Stimulated activated CD8-positive, alpha-beta memory T cell treated with anti-CD3 and anti-CD28 coated beads, Interleukin-15, amount 100 ng/mL, for 48 hours (primary cell): ENCODE measurements around the gene MEGF10.

Source experiments
- DNase-seq, 2 donors: peaks; one replicate each; pipeline ENCODE4 v3.0.0-alpha.2; 2020; ENCODE audit warnings: low read depth in 2 of 2

The MEGF10 gene

GRCh38 chr5:127409921-127410675, 119.5 kb downstream of the MEGF10 start:
- no peak for DNase-seq

- no peak for DNase-seq
These were observed 120.4 kb downstream of the MEGF10 start for GRCh38 chr5:127410959-127411358.

GRCh38 chr5:127411381-127411780, 120.8 kb downstream of the MEGF10 start:
- DNase-seq = no peak

- DNase-seq = no peak
These were observed 122.1 kb downstream of the MEGF10 start for GRCh38 chr5:127412698-127413097.

GRCh38 chr5:127415034-127415433, 124.4 kb downstream of the MEGF10 start:
- DNase-seq = no peak

GRCh38 chr5:127416906-127417305, 126.3 kb downstream of the MEGF10 start:
- DNase-seq = no peak

- DNase-seq = no peak
These were observed 126.9 kb downstream of the MEGF10 start for GRCh38 chr5:127417528-127417927.

GRCh38 chr5:127418367-127418766, 127.8 kb downstream of the MEGF10 start:
- no peak for DNase-seq

- no peak for DNase-seq
These were observed 128.5 kb downstream of the MEGF10 start for GRCh38 chr5:127418974-127419682.

GRCh38 chr5:127419683-127420257, 129.2 kb downstream of the MEGF10 start:
- DNase-seq = no peak

- DNase-seq = no peak
These were observed 130.2 kb downstream of the MEGF10 start for GRCh38 chr5:127420758-127421157.

GRCh38 chr5:127421471-127421870, 130.9 kb downstream of the MEGF10 start:
- no peak for DNase-seq

- no peak for DNase-seq
These were observed 132.7 kb downstream of the MEGF10 start for GRCh38 chr5:127423173-127423798.

GRCh38 chr5:127425037-127425436, 134.4 kb downstream of the MEGF10 start:
- DNase-seq = no peak

- no peak for DNase-seq
These were observed 135.3 kb downstream of the MEGF10 start for GRCh38 chr5:127425868-127426267.

GRCh38 chr5:127426661-127427060, 136.1 kb downstream of the MEGF10 start:
- DNase-seq = no peak

GRCh38 chr5:127428276-127428675, 137.7 kb downstream of the MEGF10 start:
- no peak for DNase-seq

GRCh38 chr5:127428748-127429147, 138.2 kb downstream of the MEGF10 start:
- DNase-seq = no peak

- DNase-seq = no peak
These were observed 139.3 kb downstream of the MEGF10 start for GRCh38 chr5:127429928-127430327.

GRCh38 chr5:127430627-127431026, 140.0 kb downstream of the MEGF10 start:
- DNase-seq = no peak

GRCh38 chr5:127431977-127432585, 141.5 kb downstream of the MEGF10 start:
- no peak for DNase-seq

- DNase-seq = no peak
These were observed 142.9 kb downstream of the MEGF10 start for GRCh38 chr5:127433526-127433925.
